DMS153 (cell line): ENCODE measurements around the gene SORCS3.

Experiments
- DNase-seq: peaks from one replicate; lab custom pipeline; 2025; lab: John Stamatoyannopoulos, UW

The SORCS3 gene

GRCh38 chr10:104850023-104850422 is 208.9 kb downstream of the SORCS3 start:
- DNase-seq: no peak

GRCh38 chr10:104867966-104868598 is 227.0 kb downstream of the SORCS3 start:
- no peak for DNase-seq

GRCh38 chr10:104872691-104873090 is 231.6 kb downstream of the SORCS3 start:
- no peak for DNase-seq

- DNase-seq: no peak
Measured at GRCh38 chr10:104873161-104873560, 232.1 kb downstream of the SORCS3 start.

- no peak for DNase-seq
Measured at GRCh38 chr10:104875561-104875960, 234.5 kb downstream of the SORCS3 start.

GRCh38 chr10:104880624-104881398 is 239.7 kb downstream of the SORCS3 start:
- DNase-seq: no peak

GRCh38 chr10:104881740-104882139 is 240.7 kb downstream of the SORCS3 start:
- no peak for DNase-seq

- no peak for DNase-seq
Measured at GRCh38 chr10:104892879-104893617, 252.0 kb downstream of the SORCS3 start.

- DNase-seq: no peak
Measured at GRCh38 chr10:104893701-104894100, 252.6 kb downstream of the SORCS3 start.

- no peak for DNase-seq
Measured at GRCh38 chr10:104894681-104895080, 253.6 kb downstream of the SORCS3 start.

- no peak for DNase-seq
Measured at GRCh38 chr10:104895541-104895940, 254.5 kb downstream of the SORCS3 start.

- no peak for DNase-seq
Measured at GRCh38 chr10:104895981-104896380, 254.9 kb downstream of the SORCS3 start.

GRCh38 chr10:104897696-104898095 is 256.6 kb downstream of the SORCS3 start:
- DNase-seq: no peak

- no peak for DNase-seq
Measured at GRCh38 chr10:104899779-104900178, 258.7 kb downstream of the SORCS3 start.

GRCh38 chr10:104903433-104903832 is 262.3 kb downstream of the SORCS3 start:
- DNase-seq: no peak

GRCh38 chr10:104904753-104905323 is 263.7 kb downstream of the SORCS3 start:
- DNase-seq: no peak

- DNase-seq: no peak
Measured at GRCh38 chr10:104906112-104906511, 265.0 kb downstream of the SORCS3 start.

- no peak for DNase-seq
Measured at GRCh38 chr10:104907521-104907920, 266.4 kb downstream of the SORCS3 start.

- DNase-seq: no peak
Measured at GRCh38 chr10:104908581-104908980, 267.5 kb downstream of the SORCS3 start.

GRCh38 chr10:104910712-104911111 is 269.6 kb downstream of the SORCS3 start:
- no peak for DNase-seq

GRCh38 chr10:104913390-104913789 is 272.3 kb downstream of the SORCS3 start:
- no peak for DNase-seq

GRCh38 chr10:104920476-104920875 is 279.4 kb downstream of the SORCS3 start:
- no peak for DNase-seq

- no peak for DNase-seq
Measured at GRCh38 chr10:104921763-104922162, 280.7 kb downstream of the SORCS3 start.
